Colonic mucosa (tissue), 4 donors: ENCODE results near the gene CFAP46. TPM values are rescaled to one million over a fixed set of nuclear protein-coding genes. Genes with fewer than 3 reads are reported as not detected.
"Not testable (repeated sequence)": the region's sequence is repeated elsewhere in the genome, so short reads cannot be mapped to it uniquely, and the experiment has no call there.

Source experiments
- DNase-seq: peaks from one replicate; pipeline ENCODE4 v3.0.0-alpha.2; 2020
- H3K27ac ChIP-seq: fragments of 200-600 bp; one replicate; pipeline ENCODE4 v1.8.0; 2021
- H3K27me3 ChIP-seq: fragments of 200-600 bp; one replicate; pipeline ENCODE4 v1.8.0; 2021
- H3K36me3 ChIP-seq: fragments of 200-600 bp; one replicate; pipeline ENCODE4 v1.8.0; 2021
- H3K4me1 ChIP-seq: fragments of 200-600 bp; one replicate; pipeline ENCODE4 v1.8.0; 2021; ENCODE audit warnings: mild to moderate bottlenecking
- H3K4me3 ChIP-seq: fragments of 200-600 bp; one replicate; pipeline ENCODE4 v1.8.0; 2021
- H3K9ac ChIP-seq, 2 donors: one replicate each; pipeline ENCODE4 v1.7.0; 2013; ENCODE audit warnings: control low read depth in 2 of 2, low read depth in 2 of 2, low read length in 2 of 2
- H3K9me3 ChIP-seq: fragments of 200-600 bp; one replicate; pipeline ENCODE4 v1.8.0; 2021
- intact Hi-C: fragments of 100-400 bp; cut with DNase I; formaldehyde crosslinking; loops from one replicate; pipeline ENCODE4 v1.14.1; 2022
- total RNA-seq, 2 donors: library from RNA; stranded (reverse); fragmentation: NEBNext Ultra II Directional in 1 of 2; extraction: Animal tissue kit (Norgen Biotek cat#: 25700) in 1 of 2; gene quantifications; one replicate each; pipeline ENCODE4 v1.2.1, GENCODE V29; 2021
- TF ChIP-seq, protein P1 (sequence below): fragments of 200-600 bp; IDR thresholded peaks from one replicate; pipeline ENCODE4 v1.8.0; 2022; ENCODE audit warnings: antibody characterized with exemption, mild to moderate bottlenecking
- donor health status: healthy.
- donor health status: DM: no; HTN: no; CAD: no.
- donor health status: DM: no; HTN: no; CAD: no.

CFAP46 gene
- total RNA-seq, 2 donors from 2014 or later = 0.13 TPM; not detected in 1

DNA sequence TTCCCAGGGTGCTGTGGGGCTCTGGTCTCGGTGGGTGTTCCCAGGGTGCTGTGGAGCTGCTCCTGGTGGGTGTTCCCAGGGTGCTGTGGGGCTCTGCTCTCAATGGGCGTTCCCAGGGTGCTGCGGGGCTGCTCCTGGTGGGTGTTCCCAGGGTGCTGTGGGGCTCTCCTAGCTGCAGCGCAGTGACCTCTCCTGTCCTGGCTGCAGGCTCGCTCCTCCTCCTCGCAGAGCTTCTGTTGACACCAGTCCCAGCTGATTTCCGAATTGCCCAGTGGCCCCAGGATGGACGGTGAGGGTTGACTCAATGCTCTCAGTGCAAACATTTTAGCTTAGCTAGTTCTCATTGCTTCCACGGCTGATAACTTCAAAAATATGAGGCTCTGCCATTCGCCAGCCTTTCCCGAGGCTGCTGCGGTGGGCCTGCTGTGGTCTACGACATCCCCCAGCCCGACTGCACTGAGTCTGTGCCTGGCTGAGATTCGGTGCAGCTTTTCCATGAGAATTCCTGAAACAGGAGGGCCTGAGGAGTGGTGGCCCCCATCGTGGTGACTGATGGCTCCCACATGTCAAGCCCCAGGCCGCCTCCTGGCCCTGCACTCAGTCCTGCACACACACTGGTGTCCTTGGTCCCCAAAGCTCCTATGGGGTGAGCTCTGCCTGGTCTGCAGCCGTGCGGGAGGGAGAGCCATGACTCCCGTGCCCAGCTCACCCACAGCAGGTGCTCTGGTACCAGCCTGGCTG lies 98.1 kb downstream of the CFAP46 start:
- TF ChIP-seq, protein P1, sequence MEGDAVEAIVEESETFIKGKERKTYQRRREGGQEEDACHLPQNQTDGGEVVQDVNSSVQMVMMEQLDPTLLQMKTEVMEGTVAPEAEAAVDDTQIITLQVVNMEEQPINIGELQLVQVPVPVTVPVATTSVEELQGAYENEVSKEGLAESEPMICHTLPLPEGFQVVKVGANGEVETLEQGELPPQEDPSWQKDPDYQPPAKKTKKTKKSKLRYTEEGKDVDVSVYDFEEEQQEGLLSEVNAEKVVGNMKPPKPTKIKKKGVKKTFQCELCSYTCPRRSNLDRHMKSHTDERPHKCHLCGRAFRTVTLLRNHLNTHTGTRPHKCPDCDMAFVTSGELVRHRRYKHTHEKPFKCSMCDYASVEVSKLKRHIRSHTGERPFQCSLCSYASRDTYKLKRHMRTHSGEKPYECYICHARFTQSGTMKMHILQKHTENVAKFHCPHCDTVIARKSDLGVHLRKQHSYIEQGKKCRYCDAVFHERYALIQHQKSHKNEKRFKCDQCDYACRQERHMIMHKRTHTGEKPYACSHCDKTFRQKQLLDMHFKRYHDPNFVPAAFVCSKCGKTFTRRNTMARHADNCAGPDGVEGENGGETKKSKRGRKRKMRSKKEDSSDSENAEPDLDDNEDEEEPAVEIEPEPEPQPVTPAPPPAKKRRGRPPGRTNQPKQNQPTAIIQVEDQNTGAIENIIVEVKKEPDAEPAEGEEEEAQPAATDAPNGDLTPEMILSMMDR = no peak
- DNase-seq = peak; percentile 5
- Histone ChIP-seq H3K36me3 (no peaks in the 10 kb centered on the region), H3K27me3 (no peaks in the 10 kb centered on the region), H3K4me3 (no peak overlapping the region), H3K9me3 (no peaks in the 10 kb centered on the region), H3K27ac (no peak overlapping the region), H3K9ac (no peak overlapping the region), H3K4me1 (no peaks in the 10 kb centered on the region)
- intact Hi-C loops = no loop called here

DNA sequence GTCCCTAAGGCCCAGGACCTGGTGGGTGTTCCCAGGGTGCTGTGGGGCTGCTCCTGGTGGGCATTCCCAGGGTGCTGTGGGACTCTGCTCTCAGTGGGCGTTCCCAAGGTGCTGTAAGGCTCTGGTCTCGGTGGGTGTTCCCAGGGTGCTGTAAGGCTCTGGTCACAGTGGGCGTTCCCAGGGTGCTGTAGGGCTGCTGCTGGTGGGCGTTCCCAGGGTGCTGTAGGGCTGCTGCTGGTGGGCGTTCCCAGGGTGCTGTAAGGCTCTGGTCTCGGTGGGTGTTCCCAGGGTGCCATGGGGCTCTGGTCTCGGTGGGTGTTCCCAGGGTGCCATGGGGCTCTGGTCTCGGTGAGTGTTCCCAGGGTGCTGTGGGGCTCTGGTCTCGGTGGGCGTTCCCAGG lies 99.1 kb downstream of the CFAP46 start:
- H3K36me3 ChIP-seq, H3K9ac ChIP-seq, H3K27me3 ChIP-seq, H3K4me1 ChIP-seq, DNase-seq, H3K27ac ChIP-seq, H3K4me3 ChIP-seq, intact Hi-C loops, H3K9me3 ChIP-seq: not testable (repeated sequence)

- TF ChIP-seq, protein P1 = no peak
- H3K27me3 ChIP-seq = no peaks in the 10 kb centered on the region
- DNase-seq = no peak
- H3K9me3 ChIP-seq = no peaks in the 10 kb centered on the region
- H3K4me1 ChIP-seq = no peaks in the 10 kb centered on the region
- H3K4me3 ChIP-seq = no peak overlapping the region
- no peak overlapping the region for H3K9ac ChIP-seq
- H3K36me3 ChIP-seq = no peaks in the 10 kb centered on the region
- intact Hi-C loops = no loop called here
- H3K27ac ChIP-seq = no peak overlapping the region
These were observed 100.0 kb downstream of the CFAP46 start for GRCh38 chr10:132842397-132842796.

DNA sequence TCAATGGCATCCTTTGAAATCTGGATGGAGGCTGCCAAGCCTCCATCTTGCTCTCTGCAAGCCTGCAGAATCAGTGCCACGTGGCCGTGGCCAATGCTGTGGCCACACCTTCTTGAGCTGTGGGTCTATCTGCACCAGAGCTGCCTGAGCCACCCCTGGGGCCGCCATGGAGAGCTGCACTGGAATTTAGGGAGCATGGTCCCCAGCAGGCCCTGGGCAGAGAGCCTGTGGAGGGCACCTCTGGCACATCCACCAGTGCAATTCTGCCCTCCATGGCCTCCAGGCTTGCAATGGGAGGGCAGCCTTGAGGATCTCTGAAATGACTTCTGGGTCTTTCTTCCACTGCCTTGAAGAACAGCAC lies 100.8 kb downstream of the CFAP46 start:
- Histone ChIP-seq H3K27ac (no peak overlapping the region), H3K27me3 (peaks cover 2% of the 10 kb centered on the region), H3K4me1 (no peaks in the 10 kb centered on the region), H3K36me3 (no peaks in the 10 kb centered on the region), H3K9ac (no peak overlapping the region), H3K9me3 (no peaks in the 10 kb centered on the region), H3K4me3 (no peak overlapping the region)
- TF ChIP-seq, protein P1 = no peak
- intact Hi-C loops = no loop called here
- DNase-seq = no peak

DNA sequence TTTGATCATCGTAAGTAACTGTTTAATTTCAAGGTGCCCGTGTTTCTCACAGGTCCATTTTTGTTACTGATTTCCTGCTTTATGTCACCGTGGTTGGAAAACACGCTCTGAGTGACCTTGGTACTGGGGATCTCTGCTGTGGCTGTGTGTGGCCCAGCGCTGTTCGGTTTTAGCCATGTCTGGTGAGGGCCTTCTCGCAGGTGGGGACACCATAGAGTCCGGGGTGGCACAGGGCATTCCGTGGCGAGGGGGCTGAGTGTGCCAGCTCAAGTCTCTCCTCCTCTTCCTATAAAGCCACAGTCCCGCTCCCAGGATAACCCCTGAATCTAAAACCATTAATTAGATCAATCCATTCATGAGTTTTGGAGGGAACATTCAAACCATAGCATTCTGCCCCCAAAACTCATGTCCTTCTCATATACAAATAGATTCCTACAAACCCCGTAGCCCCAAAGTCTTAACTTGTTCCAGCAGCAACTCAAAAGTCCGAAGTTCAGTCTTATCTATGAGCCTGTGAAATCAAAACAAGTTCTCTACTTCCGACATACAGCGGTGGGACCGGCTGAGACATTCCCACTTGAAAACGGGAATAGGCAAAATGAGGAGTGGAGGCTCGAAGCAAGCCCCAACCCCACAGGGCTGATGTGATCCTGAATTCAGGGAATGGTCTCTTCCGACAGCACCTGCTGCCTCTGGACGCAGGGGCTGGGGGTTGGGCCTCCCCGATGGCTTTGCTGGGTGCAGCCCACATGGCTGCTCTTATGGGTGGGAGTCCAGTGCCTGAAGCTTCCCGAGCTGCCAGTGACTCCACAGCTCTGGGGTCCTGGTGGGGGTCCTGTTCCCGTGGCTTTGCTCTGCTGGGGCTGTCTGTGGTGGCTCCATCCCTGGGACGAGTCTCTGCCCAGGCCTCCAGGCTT lies 101.4 kb downstream of the CFAP46 start:
- H3K27me3 ChIP-seq = peaks cover 7% of the 10 kb centered on the region
- no peak for DNase-seq

More for the DNA sequence above, 101.4 kb downstream of the CFAP46 start:
- no peak overlapping the region for H3K27ac ChIP-seq
- TF ChIP-seq, protein P1 = no peak
- no peak overlapping the region for H3K9ac ChIP-seq
- no peak overlapping the region for H3K4me3 ChIP-seq
- no peaks in the 10 kb centered on the region for H3K36me3 ChIP-seq
- H3K9me3 ChIP-seq = no peaks in the 10 kb centered on the region
- intact Hi-C loops = no loop called here
- no peaks in the 10 kb centered on the region for H3K4me1 ChIP-seq
